SK-N-SH (cell line): Measurements from ENCODE around the gene ROS1. TPM values are rescaled to one million over a fixed set of nuclear protein-coding genes. Genes with fewer than 3 reads are reported as not detected.

Source experiments
- CTCF ChIA-PET: fragments of 300-600, 350-600 bp; formaldehyde crosslinking; extraction: SDS; loops from one replicate; lab custom pipeline; 2021; lab: Yijun Ruan, JAX
- POLR2A ChIA-PET: fragments of 350-600 bp; sonication (Branson Sonifier 250); formaldehyde crosslinking; extraction: SDS; loops from one replicate; lab custom pipeline; 2020; ENCODE audit warnings: antibody characterized with exemption, inconsistent platforms; lab: Yijun Ruan, JAX
- DNase-seq: peaks from one replicate; pipeline ENCODE4 v3.0.0; 2012
- H2AFZ ChIP-seq: fragments of 200-600 bp; sonication (generic); 2 replicates; pipeline ENCODE4 v1.8.1; 2016; ENCODE audit warnings: antibody characterized with exemption, mild to moderate bottlenecking, low read depth
- H3F3A ChIP-seq: fragments of 200-600 bp; sonication (generic); replicated peaks from 2 replicates; pipeline ENCODE3; 2016; ENCODE audit warnings: antibody characterized with exemption, mild to moderate bottlenecking; ENCODE audit not compliant: insufficient read depth
- H3K27ac ChIP-seq, 2 experiments: fragments of 200-500 bp in 1 of 2; fragments of 200-600 bp in 1 of 2; sonication (Bioruptor generic) in 1 of 2; sonication (generic), shearing (Covaris generic) in 1 of 2; 2 replicates each; pipeline versions ENCODE4 v1.5.1 to v1.6.1; 2014 to 2016; ENCODE audit warnings: low read depth in 2 of 2, inconsistent platforms in 1 of 2, low read length in 1 of 2, mild to moderate bottlenecking in 1 of 2, mixed read lengths in 1 of 2
- H3K27me3 ChIP-seq: fragments of 200-600 bp; sonication (generic), shearing (Covaris generic); 2 replicates; pipeline ENCODE4 v1.6.1; 2016; ENCODE audit warnings: mixed run types; ENCODE audit not compliant: insufficient read depth
- H3K36me3 ChIP-seq, 2 experiments: fragments of 200-500 bp in 1 of 2; fragments of 200-600 bp in 1 of 2; sonication (Bioruptor generic) in 1 of 2; sonication (generic) in 1 of 2; replicated peaks in 1 of 2; 2 replicates each; pipeline versions ENCODE3 to v1.5.1; 2014 to 2016; ENCODE audit warnings: low read length in 1 of 2, mild to moderate bottlenecking in 1 of 2; ENCODE audit not compliant: insufficient read depth in 2 of 2, control insufficient read depth in 1 of 2
- H3K4me1 ChIP-seq, 2 experiments: fragments of 200-500 bp in 1 of 2; fragments of 200-600 bp in 1 of 2; sonication (Bioruptor generic) in 1 of 2; sonication (generic), shearing (Covaris generic) in 1 of 2; 2 replicates each; pipeline versions ENCODE4 v1.5.1 to v1.6.1; 2014 to 2016; ENCODE audit warnings: low read depth in 1 of 2, low read length in 1 of 2, mixed run types in 1 of 2; ENCODE audit not compliant: insufficient read depth in 2 of 2, control insufficient read depth in 1 of 2
- H3K4me2 ChIP-seq: fragments of 200-600 bp; sonication (generic), shearing (Covaris generic); 2 replicates; pipeline ENCODE4 v1.6.1; 2017; ENCODE audit warnings: mixed run types
- H3K4me3 ChIP-seq, 2 experiments: fragments of 200-500 bp in 1 of 2; fragments of 200-600 bp in 1 of 2; sonication (Bioruptor generic) in 1 of 2; sonication (generic), shearing (Covaris generic) in 1 of 2; 2 replicates each; pipeline versions ENCODE4 v1.5.1 to v1.8.1; 2014 to 2016; ENCODE audit warnings: low read depth in 2 of 2, inconsistent platforms in 1 of 2, low read length in 1 of 2, mild to moderate bottlenecking in 1 of 2, mixed read lengths in 1 of 2, moderate library complexity in 1 of 2
- H3K79me2 ChIP-seq: fragments of 200-600 bp; sonication (generic); 2 replicates; pipeline ENCODE4 v1.8.1; 2017; ENCODE audit warnings: mild to moderate bottlenecking; ENCODE audit not compliant: insufficient read depth
- H3K9ac ChIP-seq: fragments of 200-600 bp; sonication (generic); 2 replicates; pipeline ENCODE4 v1.6.1; 2017; ENCODE audit warnings: mixed run types
- H3K9me2 ChIP-seq: fragments of 200-600 bp; sonication (generic); 2 replicates; pipeline ENCODE4 v1.6.1; 2017; ENCODE audit warnings: mixed run types
- H3K9me3 ChIP-seq: fragments of 200-600 bp; sonication (generic); 2 replicates; pipeline ENCODE4 v1.6.1; 2017; ENCODE audit warnings: mixed run types, mild to moderate bottlenecking, moderate library complexity
- H4K20me1 ChIP-seq: fragments of 200-600 bp; sonication (generic); 2 replicates; pipeline ENCODE4 v1.6.1; 2017; ENCODE audit warnings: mild to moderate bottlenecking, mixed run types; ENCODE audit not compliant: insufficient read depth
- EZH2phosphoT487 ChIP-seq: fragments of 200-600 bp; sonication (generic); IDR thresholded peaks from 2 replicates; pipeline ENCODE4 v1.6.1; 2017; ENCODE audit warnings: low read depth, mixed run types, mild to moderate bottlenecking, antibody characterized with exemption, moderate library complexity, borderline replicate concordance
- FOXJ3 ChIP-seq: sonication (generic); formaldehyde crosslinking; IDR thresholded peaks from 2 replicates; pipeline ENCODE4 v1.5.1; 2020; ENCODE audit warnings: mild to moderate bottlenecking, missing genetic modification reagents
- JUND ChIP-seq: IDR thresholded peaks from 2 replicates; pipeline ENCODE4 v1.4.0; 2012
- NFIC ChIP-seq: IDR thresholded peaks from 2 replicates; pipeline ENCODE4 v1.4.0; 2012; ENCODE audit warnings: borderline replicate concordance
- RXRA ChIP-seq: IDR thresholded peaks from 2 replicates; pipeline ENCODE4 v1.4.0; 2012; ENCODE audit warnings: low read depth, mild to moderate bottlenecking, borderline replicate concordance
- SMC3 ChIP-seq: IDR thresholded peaks from 2 replicates; pipeline ENCODE4 v1.6.1; 2012; ENCODE audit warnings: low read depth, low read length, improper control_type of control experiment
- TEAD4 ChIP-seq: IDR thresholded peaks from 2 replicates; pipeline ENCODE4 v1.4.0; 2012; ENCODE audit warnings: mild to moderate bottlenecking, borderline replicate concordance; ENCODE audit not compliant: insufficient read depth
- WGBS: methylation state at CpG from one replicate; pipeline ENCODE4 v1.1.6; 2017; ENCODE audit warnings: low lambda C conversion rate; 5-methylcytosine and 5-hydroxymethylcytosine counted together
- polyA plus RNA-seq, 3 experiments: library from polyadenylated mRNA; depleted of rRNA; stranded (reverse); fragments of >200 nt; gene quantifications; 2 replicates each; pipeline ENCODE4 v1.2.3, GENCODE V29; 2012
- TF ChIP-seq, protein P1 (sequence below): IDR thresholded peaks from 2 replicates; pipeline ENCODE4 v1.4.0; 2012; ENCODE audit warnings: low read depth, borderline replicate concordance
- TF ChIP-seq, protein P2 (sequence below): fragments of 200-600 bp; sonication (generic); IDR thresholded peaks from 2 replicates; pipeline ENCODE4 v1.6.1; 2017; ENCODE audit warnings: antibody characterized with exemption, mild to moderate bottlenecking, moderate library complexity
- TF ChIP-seq, protein P3 (sequence below): IDR thresholded peaks from 2 replicates; pipeline ENCODE4 v1.6.1; 2012; ENCODE audit warnings: mild to moderate bottlenecking, low read depth, low read length, moderate library complexity

The ROS1 gene
- polyA plus RNA-seq, 1 of the 3 experiments (the other 2 are of a cell fraction) = 1.8 TPM

DNA sequence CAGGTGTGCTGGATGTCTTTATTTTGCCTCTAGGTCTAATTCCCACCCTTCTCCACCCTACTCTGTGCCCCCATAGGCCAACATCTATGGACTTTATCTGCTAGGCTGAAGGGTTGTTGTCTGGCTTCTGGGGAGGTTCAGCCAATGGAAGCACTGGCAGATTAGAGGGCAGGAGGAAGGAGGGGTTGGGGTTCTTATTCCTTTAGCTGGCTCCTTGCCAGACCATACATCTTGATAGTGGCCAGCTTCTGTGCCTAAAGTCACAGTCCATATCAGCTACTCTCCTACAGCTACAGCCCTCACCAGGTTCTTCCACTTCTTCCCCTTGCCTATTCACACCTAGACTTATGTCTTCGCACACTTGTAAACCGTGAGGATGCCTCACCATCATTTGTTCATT, 41.1 kb downstream of the ROS1 start:
- H3K4me1 ChIP-seq = no peaks in the 10 kb centered on the region
- DNase-seq = no peak
- H3K9ac ChIP-seq = no peak overlapping the region
- H3F3A ChIP-seq = no peaks in the 10 kb centered on the region
- no peaks in the 10 kb centered on the region for H3K36me3 ChIP-seq
- no peak overlapping the region for H3K4me2 ChIP-seq
- no peaks in the 10 kb centered on the region for H3K79me2 ChIP-seq
- no peaks in the 10 kb centered on the region for H4K20me1 ChIP-seq
- no peaks in the 10 kb centered on the region for H3K9me3 ChIP-seq
- H3K27ac ChIP-seq = no peak overlapping the region
- 49% methylated on average over 2 of the region's 2 CpGs for WGBS
- no peaks in the 10 kb centered on the region for H3K27me3 ChIP-seq
- no peak overlapping the region for H2AFZ ChIP-seq
- no peaks in the 10 kb centered on the region for H3K9me2 ChIP-seq
- TF ChIP-seq SMC3 = no peak
- CTCF ChIA-PET = no interaction called here
- no peak overlapping the region for H3K4me3 ChIP-seq
- POLR2A ChIA-PET = no interaction called here

DNA sequence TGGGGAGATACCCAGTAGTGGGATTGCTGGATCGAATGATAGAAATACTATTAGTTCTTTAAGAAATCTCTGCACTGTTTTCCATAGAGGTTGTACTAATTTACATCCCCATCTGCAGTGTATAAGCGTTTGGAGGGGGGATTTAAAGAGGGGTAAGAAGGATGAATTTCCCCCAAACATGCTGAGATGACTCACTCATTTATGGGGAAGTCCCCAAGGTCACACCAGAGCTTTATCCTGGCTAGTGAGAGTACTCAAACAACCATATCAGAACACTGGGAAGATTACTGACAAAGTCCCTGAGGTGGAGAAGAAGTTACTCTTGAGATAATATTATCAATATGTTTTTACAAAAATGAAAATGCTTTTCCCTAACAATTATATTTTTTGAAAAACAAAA, 44.0 kb downstream of the ROS1 start:
- no peaks in the 10 kb centered on the region for H3F3A ChIP-seq
- H3K4me3 ChIP-seq = no peak overlapping the region
- POLR2A ChIA-PET = no interaction called here
- no peaks in the 10 kb centered on the region for H3K4me1 ChIP-seq
- no peaks in the 10 kb centered on the region for H3K9me3 ChIP-seq
- H3K36me3 ChIP-seq = no peaks in the 10 kb centered on the region
- no peak for TF ChIP-seq EZH2phosphoT487
- TF ChIP-seq RXRA = no peak
- no peak for TF ChIP-seq SMC3
- no peak for TF ChIP-seq TEAD4
- TF ChIP-seq, protein P1, sequence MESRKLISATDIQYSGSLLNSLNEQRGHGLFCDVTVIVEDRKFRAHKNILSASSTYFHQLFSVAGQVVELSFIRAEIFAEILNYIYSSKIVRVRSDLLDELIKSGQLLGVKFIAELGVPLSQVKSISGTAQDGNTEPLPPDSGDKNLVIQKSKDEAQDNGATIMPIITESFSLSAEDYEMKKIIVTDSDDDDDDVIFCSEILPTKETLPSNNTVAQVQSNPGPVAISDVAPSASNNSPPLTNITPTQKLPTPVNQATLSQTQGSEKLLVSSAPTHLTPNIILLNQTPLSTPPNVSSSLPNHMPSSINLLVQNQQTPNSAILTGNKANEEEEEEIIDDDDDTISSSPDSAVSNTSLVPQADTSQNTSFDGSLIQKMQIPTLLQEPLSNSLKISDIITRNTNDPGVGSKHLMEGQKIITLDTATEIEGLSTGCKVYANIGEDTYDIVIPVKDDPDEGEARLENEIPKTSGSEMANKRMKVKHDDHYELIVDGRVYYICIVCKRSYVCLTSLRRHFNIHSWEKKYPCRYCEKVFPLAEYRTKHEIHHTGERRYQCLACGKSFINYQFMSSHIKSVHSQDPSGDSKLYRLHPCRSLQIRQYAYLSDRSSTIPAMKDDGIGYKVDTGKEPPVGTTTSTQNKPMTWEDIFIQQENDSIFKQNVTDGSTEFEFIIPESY = no peak
- no peak overlapping the region for H3K27ac ChIP-seq
- CTCF ChIA-PET = interaction anchor here (0.8 kb wide), 1 partner anchor 17 kb away, joined by 3 read pairs; no protein-coding TSS in a partner anchor
- H3K79me2 ChIP-seq = no peaks in the 10 kb centered on the region
- H3K9me2 ChIP-seq = no peaks in the 10 kb centered on the region
- no peak overlapping the region for H2AFZ ChIP-seq
- DNase-seq = no peak
- no peaks in the 10 kb centered on the region for H3K27me3 ChIP-seq
- H4K20me1 ChIP-seq = no peaks in the 10 kb centered on the region
- no peak overlapping the region for H3K9ac ChIP-seq
- WGBS = 3% methylated on average over 2 of the region's 2 CpGs
- H3K4me2 ChIP-seq = no peak overlapping the region

DNA sequence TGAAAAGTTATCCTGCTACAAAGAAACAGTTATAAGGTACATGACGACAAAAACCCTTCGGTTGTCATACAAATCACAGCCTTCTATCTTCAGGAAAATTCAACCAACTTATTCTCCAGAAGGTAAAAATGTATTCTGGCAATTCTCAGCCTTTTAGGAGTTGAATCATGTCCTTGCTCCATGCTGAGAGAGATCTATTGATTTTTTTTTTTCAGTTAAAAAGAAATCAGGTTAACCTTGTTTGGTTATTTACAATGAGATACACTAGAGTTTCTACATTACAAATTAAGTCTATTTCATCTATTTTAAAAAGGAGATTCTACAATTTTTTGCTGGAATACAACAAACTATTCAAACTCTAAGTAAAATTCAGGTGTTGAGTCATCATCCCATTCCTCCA, 45.4 kb downstream of the ROS1 start:
- no peak for DNase-seq
- no peak overlapping the region for H3K4me3 ChIP-seq
- H4K20me1 ChIP-seq = no peaks in the 10 kb centered on the region
- 28% methylated on average over 2 of the region's 2 CpGs for WGBS
- TF ChIP-seq JUND = no peak
- TF ChIP-seq, protein P2, sequence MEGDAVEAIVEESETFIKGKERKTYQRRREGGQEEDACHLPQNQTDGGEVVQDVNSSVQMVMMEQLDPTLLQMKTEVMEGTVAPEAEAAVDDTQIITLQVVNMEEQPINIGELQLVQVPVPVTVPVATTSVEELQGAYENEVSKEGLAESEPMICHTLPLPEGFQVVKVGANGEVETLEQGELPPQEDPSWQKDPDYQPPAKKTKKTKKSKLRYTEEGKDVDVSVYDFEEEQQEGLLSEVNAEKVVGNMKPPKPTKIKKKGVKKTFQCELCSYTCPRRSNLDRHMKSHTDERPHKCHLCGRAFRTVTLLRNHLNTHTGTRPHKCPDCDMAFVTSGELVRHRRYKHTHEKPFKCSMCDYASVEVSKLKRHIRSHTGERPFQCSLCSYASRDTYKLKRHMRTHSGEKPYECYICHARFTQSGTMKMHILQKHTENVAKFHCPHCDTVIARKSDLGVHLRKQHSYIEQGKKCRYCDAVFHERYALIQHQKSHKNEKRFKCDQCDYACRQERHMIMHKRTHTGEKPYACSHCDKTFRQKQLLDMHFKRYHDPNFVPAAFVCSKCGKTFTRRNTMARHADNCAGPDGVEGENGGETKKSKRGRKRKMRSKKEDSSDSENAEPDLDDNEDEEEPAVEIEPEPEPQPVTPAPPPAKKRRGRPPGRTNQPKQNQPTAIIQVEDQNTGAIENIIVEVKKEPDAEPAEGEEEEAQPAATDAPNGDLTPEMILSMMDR = no peak
- TF ChIP-seq, protein P3, sequence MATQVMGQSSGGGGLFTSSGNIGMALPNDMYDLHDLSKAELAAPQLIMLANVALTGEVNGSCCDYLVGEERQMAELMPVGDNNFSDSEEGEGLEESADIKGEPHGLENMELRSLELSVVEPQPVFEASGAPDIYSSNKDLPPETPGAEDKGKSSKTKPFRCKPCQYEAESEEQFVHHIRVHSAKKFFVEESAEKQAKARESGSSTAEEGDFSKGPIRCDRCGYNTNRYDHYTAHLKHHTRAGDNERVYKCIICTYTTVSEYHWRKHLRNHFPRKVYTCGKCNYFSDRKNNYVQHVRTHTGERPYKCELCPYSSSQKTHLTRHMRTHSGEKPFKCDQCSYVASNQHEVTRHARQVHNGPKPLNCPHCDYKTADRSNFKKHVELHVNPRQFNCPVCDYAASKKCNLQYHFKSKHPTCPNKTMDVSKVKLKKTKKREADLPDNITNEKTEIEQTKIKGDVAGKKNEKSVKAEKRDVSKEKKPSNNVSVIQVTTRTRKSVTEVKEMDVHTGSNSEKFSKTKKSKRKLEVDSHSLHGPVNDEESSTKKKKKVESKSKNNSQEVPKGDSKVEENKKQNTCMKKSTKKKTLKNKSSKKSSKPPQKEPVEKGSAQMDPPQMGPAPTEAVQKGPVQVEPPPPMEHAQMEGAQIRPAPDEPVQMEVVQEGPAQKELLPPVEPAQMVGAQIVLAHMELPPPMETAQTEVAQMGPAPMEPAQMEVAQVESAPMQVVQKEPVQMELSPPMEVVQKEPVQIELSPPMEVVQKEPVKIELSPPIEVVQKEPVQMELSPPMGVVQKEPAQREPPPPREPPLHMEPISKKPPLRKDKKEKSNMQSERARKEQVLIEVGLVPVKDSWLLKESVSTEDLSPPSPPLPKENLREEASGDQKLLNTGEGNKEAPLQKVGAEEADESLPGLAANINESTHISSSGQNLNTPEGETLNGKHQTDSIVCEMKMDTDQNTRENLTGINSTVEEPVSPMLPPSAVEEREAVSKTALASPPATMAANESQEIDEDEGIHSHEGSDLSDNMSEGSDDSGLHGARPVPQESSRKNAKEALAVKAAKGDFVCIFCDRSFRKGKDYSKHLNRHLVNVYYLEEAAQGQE = no peak
- no peak for TF ChIP-seq FOXJ3
- no peak for TF ChIP-seq NFIC
- TF ChIP-seq, all 33 proteins: peak for 0
- Histone ChIP-seq H3K36me3 (peaks cover 0 to 2% of the 10 kb centered on the region in 2 experiments), H3K79me2 (no peaks in the 10 kb centered on the region), H3K9me2 (no peaks in the 10 kb centered on the region), H3K4me1 (no peaks in the 10 kb centered on the region), H2AFZ (no peak overlapping the region), H3K27me3 (no peaks in the 10 kb centered on the region), H3K27ac (no peak overlapping the region), H3K9ac (no peak overlapping the region), H3F3A (no peaks in the 10 kb centered on the region), H3K9me3 (peaks cover 7% of the 10 kb centered on the region; the same call in 1 of the 2 replicates), H3K4me2 (no peak overlapping the region)
- CTCF ChIA-PET = no interaction called here
- POLR2A ChIA-PET = no interaction called here
